ENCODE measurements around the gene SDF2. TPM values are rescaled to one million over a fixed set of nuclear protein-coding genes. Genes with fewer than 3 reads are reported as not detected.

Gene SDF2
- total and polyA plus RNA-seq, 2 of the 4 experiments (the other 2 are of a cell fraction): 76.0 to 81.7 TPM

Other genes starting within 250 kb of the SDF2 start
- gene SLC13A2, start 188.3 kb downstream of the SDF2 start, total RNA-seq (2012; rRNA removed): not detected in 2 replicates
- not detected in 2 replicates for gene SLC13A2, start 188.3 kb downstream of the SDF2 start, polyA plus RNA-seq (2012; rRNA removed)
- not detected in 2 replicates for gene FOXN1, start 155.6 kb downstream of the SDF2 start, total RNA-seq (2012; rRNA removed)
- not detected in 2 replicates for gene FOXN1, start 155.6 kb downstream of the SDF2 start, polyA plus RNA-seq (2012; rRNA removed)
- gene UNC119, start 109.3 kb downstream of the SDF2 start, total RNA-seq (2012; rRNA removed): 21.7 and 22.4 TPM in 2 replicates
- gene UNC119, start 109.3 kb downstream of the SDF2 start, polyA plus RNA-seq (2012; rRNA removed): 57.4 and 63.2 TPM in 2 replicates
- gene PIGS, start 90.4 kb downstream of the SDF2 start, total RNA-seq (2012; rRNA removed): 27.5 and 28.7 TPM in 2 replicates
- gene PIGS, start 90.4 kb downstream of the SDF2 start, polyA plus RNA-seq (2012; rRNA removed): 77.9 and 78.9 TPM in 2 replicates
- gene ALDOC, start 85.0 kb downstream of the SDF2 start, total RNA-seq (2012; rRNA removed): 46.1 and 47.0 TPM in 2 replicates
- gene ALDOC, start 85.0 kb downstream of the SDF2 start, polyA plus RNA-seq (2012; rRNA removed): 62.6 and 69.7 TPM in 2 replicates
- gene SPAG5, start 62.9 kb downstream of the SDF2 start, total RNA-seq (2012; rRNA removed): 55.5 and 60.8 TPM in 2 replicates
- gene SPAG5, start 62.9 kb downstream of the SDF2 start, polyA plus RNA-seq (2012; rRNA removed): 40.3 and 47.3 TPM in 2 replicates
- 2.2 and 2.8 TPM in 2 replicates for gene RSKR, start 47.7 kb downstream of the SDF2 start, total RNA-seq (2012; rRNA removed)
- gene RSKR, start 47.7 kb downstream of the SDF2 start, polyA plus RNA-seq (2012; rRNA removed): 5.9 and 6.8 TPM in 2 replicates
- 146 and 174 TPM in 2 replicates for gene BLTP2, start 16.7 kb downstream of the SDF2 start, total RNA-seq (2012; rRNA removed)
- gene BLTP2, start 16.7 kb downstream of the SDF2 start, polyA plus RNA-seq (2012; rRNA removed): 42.3 and 49.0 TPM in 2 replicates
- 44.8 and 45.0 TPM in 2 replicates for gene SUPT6H, start 299 bp upstream of the SDF2 start, total RNA-seq (2012; rRNA removed)
- gene SUPT6H, start 299 bp upstream of the SDF2 start, polyA plus RNA-seq (2012; rRNA removed): 40.0 and 41.4 TPM in 2 replicates
- 0.28 and 0.36 TPM in 2 replicates for gene PROCA1, start 50.0 kb upstream of the SDF2 start, total RNA-seq (2012; rRNA removed)
- gene PROCA1, start 50.0 kb upstream of the SDF2 start, polyA plus RNA-seq (2012; rRNA removed): 1.7 and 3.0 TPM in 2 replicates
- gene RAB34, start 56.0 kb upstream of the SDF2 start, total RNA-seq (2012; rRNA removed): 304 and 351 TPM in 2 replicates
- gene RAB34, start 56.0 kb upstream of the SDF2 start, polyA plus RNA-seq (2012; rRNA removed): 374 and 387 TPM in 2 replicates
- 572 and 596 TPM in 2 replicates for gene RPL23A, start 58.1 kb upstream of the SDF2 start, total RNA-seq (2012; rRNA removed)
- gene RPL23A, start 58.1 kb upstream of the SDF2 start, polyA plus RNA-seq (2012; rRNA removed): 958 and 1,004 TPM in 2 replicates
- gene TLCD1, start 64.3 kb upstream of the SDF2 start, total RNA-seq (2012; rRNA removed): 3.6 and 3.9 TPM in 2 replicates
- 8.7 and 9.3 TPM in 2 replicates for gene TLCD1, start 64.3 kb upstream of the SDF2 start, polyA plus RNA-seq (2012; rRNA removed)
- 3.1 and 5.2 TPM in 2 replicates for gene NEK8, start 66.9 kb upstream of the SDF2 start, total RNA-seq (2012; rRNA removed)
- 4.1 and 4.6 TPM in 2 replicates for gene NEK8, start 66.9 kb upstream of the SDF2 start, polyA plus RNA-seq (2012; rRNA removed)
- 27.5 and 36.9 TPM in 2 replicates for gene TRAF4, start 82.1 kb upstream of the SDF2 start, total RNA-seq (2012; rRNA removed)
- gene TRAF4, start 82.1 kb upstream of the SDF2 start, polyA plus RNA-seq (2012; rRNA removed): 63.2 and 75.6 TPM in 2 replicates
- 2.2 and 2.5 TPM in 2 replicates for gene FAM222B, start 180.9 kb upstream of the SDF2 start, total RNA-seq (2012; rRNA removed)
- gene FAM222B, start 180.9 kb upstream of the SDF2 start, polyA plus RNA-seq (2012; rRNA removed): 10.8 and 11.4 TPM in 2 replicates
- gene ERAL1, start 193.1 kb upstream of the SDF2 start, total RNA-seq (2012; rRNA removed): 25.8 and 34.1 TPM in 2 replicates
- gene ERAL1, start 193.1 kb upstream of the SDF2 start, polyA plus RNA-seq (2012; rRNA removed): 62.3 and 71.3 TPM in 2 replicates
- gene FLOT2, start 235.8 kb upstream of the SDF2 start, total RNA-seq (2012; rRNA removed): 19.7 and 31.1 TPM in 2 replicates
- 60.1 and 67.9 TPM in 2 replicates for gene FLOT2, start 235.8 kb upstream of the SDF2 start, polyA plus RNA-seq (2012; rRNA removed)
- gene DHRS13, start 241.2 kb upstream of the SDF2 start, total RNA-seq (2012; rRNA removed): 2.7 and 2.8 TPM in 2 replicates
- gene DHRS13, start 241.2 kb upstream of the SDF2 start, polyA plus RNA-seq (2012; rRNA removed): 3.9 and 4.1 TPM in 2 replicates